Measurements from ENCODE around the gene PDK3. TPM values are rescaled to one million over a fixed set of nuclear protein-coding genes. Genes with fewer than 3 reads are reported as not detected.

PDK3 gene
- total RNA-seq, 6 donors from 2014 or later: 9.2 to 29.5 (median 15.0) TPM

DNA sequence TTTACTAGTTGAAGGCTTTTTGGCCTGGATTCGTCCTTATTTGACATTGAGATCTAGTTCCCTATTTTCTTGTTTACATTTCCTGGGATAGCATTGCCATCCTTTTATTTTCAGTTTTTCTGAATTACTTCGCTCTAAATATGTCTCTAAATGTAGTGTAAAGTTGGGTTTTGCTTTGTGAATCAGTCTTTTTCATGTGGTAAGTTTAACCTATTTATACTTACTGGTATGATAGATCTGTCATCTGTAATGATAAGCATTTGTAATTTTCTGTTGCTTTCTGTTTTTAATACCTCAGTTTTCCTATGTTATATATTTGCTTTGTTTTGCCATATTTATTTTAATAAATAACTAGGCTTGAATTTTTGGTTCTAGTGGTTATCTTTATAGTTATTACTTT, 6.7 kb downstream of the PDK3 start:
- ATAC-seq (ENCODE audit: low FRiP score in 2 of 2): no peak
- 39 to 48% methylated on average over 2 of the region's 2 CpGs for WGBS, 2 donors

DNA sequence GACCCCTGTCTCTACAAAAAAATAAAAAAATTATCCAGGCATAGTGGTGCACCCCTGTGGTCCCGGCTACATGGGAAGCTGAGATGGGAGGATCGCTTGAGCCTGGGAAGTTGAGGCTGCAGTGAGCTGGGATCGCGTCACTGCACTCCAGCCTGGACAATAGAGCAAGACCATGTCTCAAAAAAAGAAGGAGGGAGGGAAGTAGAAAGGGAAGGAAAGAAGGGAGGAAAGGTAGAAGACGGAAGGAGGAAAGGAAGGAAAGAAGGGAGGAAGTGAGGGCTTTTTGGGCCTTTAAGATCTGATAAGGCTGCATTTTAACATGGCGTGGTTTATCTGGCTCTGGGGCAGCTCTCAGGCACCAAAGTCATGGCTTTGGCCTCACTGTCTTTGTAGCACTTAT, 10.4 kb downstream of the PDK3 start:
- DNase-seq (no peak), ATAC-seq (ENCODE audit: low FRiP score in 2 of 2) (no peak)
- peaks cover 0 to 14% (median 9%) of the 10 kb centered on the region in 4 donors for H3K4me1 ChIP-seq
- TF ChIP-seq POLR2AphosphoS5 (IDR thresholded peaks at IDR 0.05): no peak
- TF ChIP-seq, protein P1, sequence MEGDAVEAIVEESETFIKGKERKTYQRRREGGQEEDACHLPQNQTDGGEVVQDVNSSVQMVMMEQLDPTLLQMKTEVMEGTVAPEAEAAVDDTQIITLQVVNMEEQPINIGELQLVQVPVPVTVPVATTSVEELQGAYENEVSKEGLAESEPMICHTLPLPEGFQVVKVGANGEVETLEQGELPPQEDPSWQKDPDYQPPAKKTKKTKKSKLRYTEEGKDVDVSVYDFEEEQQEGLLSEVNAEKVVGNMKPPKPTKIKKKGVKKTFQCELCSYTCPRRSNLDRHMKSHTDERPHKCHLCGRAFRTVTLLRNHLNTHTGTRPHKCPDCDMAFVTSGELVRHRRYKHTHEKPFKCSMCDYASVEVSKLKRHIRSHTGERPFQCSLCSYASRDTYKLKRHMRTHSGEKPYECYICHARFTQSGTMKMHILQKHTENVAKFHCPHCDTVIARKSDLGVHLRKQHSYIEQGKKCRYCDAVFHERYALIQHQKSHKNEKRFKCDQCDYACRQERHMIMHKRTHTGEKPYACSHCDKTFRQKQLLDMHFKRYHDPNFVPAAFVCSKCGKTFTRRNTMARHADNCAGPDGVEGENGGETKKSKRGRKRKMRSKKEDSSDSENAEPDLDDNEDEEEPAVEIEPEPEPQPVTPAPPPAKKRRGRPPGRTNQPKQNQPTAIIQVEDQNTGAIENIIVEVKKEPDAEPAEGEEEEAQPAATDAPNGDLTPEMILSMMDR (IDR thresholded peaks at IDR 0.05): no peak
- no peak for TF ChIP-seq POLR2A (IDR thresholded peaks at IDR 0.05)
- TF ChIP-seq EP300 (IDR thresholded peaks at IDR 0.05): no peak
- H3K9me3 ChIP-seq: no peaks in the 10 kb centered on the region
- no peak overlapping the region for H3K4me3 ChIP-seq
- H3K36me3 ChIP-seq: no peaks in the 10 kb centered on the region
- 78 to 85% methylated on average over 6 of the region's 6 CpGs for whole genome bisulfite sequencing, 2 donors
- no peak overlapping the region for H3K27ac ChIP-seq
- H3K27me3 ChIP-seq: no peaks in the 10 kb centered on the region

More for the DNA sequence above, 6.7 kb downstream of the PDK3 start:
- Histone ChIP-seq H3K4me3 (no peak overlapping the region), H3K4me1 (peaks cover 0 to 11% (median 0%) of the 10 kb centered on the region in 4 donors), H3K27me3 (no peaks in the 10 kb centered on the region), H3K9me3 (no peaks in the 10 kb centered on the region), H3K27ac (no peak overlapping the region), H3K36me3 (no peaks in the 10 kb centered on the region)
- no peak for DNase-seq
- TF ChIP-seq POLR2AphosphoS5 (IDR thresholded peaks at IDR 0.05) (no peak), EP300 (IDR thresholded peaks at IDR 0.05) (no peak), POLR2A (IDR thresholded peaks at IDR 0.05) (no peak)
- TF ChIP-seq, protein P1 (IDR thresholded peaks at IDR 0.05): no peak

DNA sequence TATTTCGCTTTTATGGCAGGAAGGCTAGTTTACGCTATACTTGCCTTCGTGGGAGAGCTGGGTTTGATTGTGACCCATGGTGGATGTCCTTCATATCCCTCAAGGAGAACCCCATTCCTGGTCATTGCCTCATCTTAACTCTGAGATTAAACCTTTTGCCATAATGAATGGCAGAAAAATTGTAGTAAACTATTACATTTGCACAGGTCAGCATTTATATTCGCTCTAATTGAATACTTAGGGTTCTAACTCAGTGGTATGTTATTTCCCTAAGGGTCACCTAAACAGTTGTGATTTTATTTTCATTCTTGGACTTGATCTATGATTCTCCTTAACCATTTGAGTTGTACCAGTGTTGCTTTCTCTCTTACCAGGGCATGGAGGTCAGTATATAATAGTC, 13.4 kb downstream of the PDK3 start:
- DNase-seq (no peak), ATAC-seq (ENCODE audit: low FRiP score in 2 of 2) (no peak)
- Histone ChIP-seq H3K27ac (peak overlapping the region; percentile 71 to 83 (median 81)), H3K4me3 (no peak overlapping the region), H3K4me1 (peaks cover 0 to 16% (median 11%) of the 10 kb centered on the region in 4 donors), H3K27me3 (no peaks in the 10 kb centered on the region), H3K9me3 (no peaks in the 10 kb centered on the region), H3K36me3 (no peaks in the 10 kb centered on the region)
- WGBS, 2 donors: 90 to 91% methylated on average over 4 of the region's 4 CpGs
- no peak for TF ChIP-seq POLR2AphosphoS5 (IDR thresholded peaks at IDR 0.05)
- TF ChIP-seq POLR2A (IDR thresholded peaks at IDR 0.05): no peak
- TF ChIP-seq, protein P1 (IDR thresholded peaks at IDR 0.05): no peak
- TF ChIP-seq EP300 (IDR thresholded peaks at IDR 0.05): no peak

DNA sequence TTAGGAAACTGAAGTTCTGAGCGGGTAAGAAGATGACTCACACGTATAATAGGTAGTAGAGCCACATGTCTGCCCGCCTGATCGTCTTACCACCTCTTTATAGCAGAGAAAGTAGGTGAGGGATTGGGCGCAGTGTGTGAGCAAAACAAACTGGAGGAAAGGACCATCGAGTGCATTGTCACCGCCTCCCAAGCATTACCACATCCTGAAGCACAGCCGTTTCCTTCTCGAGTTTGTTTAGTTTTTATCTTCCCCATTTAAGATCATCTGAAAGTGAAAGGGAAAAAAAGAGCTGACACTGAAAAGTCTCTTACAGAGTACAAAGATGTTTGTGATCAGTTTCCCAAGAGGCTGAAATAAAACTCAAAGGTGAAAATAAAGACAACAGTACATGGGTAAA, 14.8 kb downstream of the PDK3 start:
- Histone ChIP-seq H3K4me3 (peak overlapping the region in 3 of 4 donors; percentile 0 to 28 (median 27)), H3K4me1 (peaks cover 0 to 16% (median 11%) of the 10 kb centered on the region in 4 donors), H3K9me3 (no peaks in the 10 kb centered on the region), H3K36me3 (no peaks in the 10 kb centered on the region), H3K27me3 (no peaks in the 10 kb centered on the region), H3K27ac (peak overlapping the region; percentile 71 to 83 (median 81))
- peak in 1 of 2 donors; percentile 80 for DNase-seq
- TF ChIP-seq POLR2AphosphoS5 (IDR thresholded peaks at IDR 0.05): peak in 1 of 2 donors; percentile 77
- TF ChIP-seq, protein P1 (IDR thresholded peaks at IDR 0.05): no peak
- peak in 2 of 4 donors; percentile 12 to 46 for TF ChIP-seq POLR2A (IDR thresholded peaks at IDR 0.05)
- peak in 1 of 4 donors; percentile 45 for TF ChIP-seq EP300 (IDR thresholded peaks at IDR 0.05)
- WGBS, 2 donors: 21 to 29% methylated on average over 9 of the region's 9 CpGs
- peak; percentile 86 to 88 for ATAC-seq (ENCODE audit: low FRiP score in 2 of 2)

DNA sequence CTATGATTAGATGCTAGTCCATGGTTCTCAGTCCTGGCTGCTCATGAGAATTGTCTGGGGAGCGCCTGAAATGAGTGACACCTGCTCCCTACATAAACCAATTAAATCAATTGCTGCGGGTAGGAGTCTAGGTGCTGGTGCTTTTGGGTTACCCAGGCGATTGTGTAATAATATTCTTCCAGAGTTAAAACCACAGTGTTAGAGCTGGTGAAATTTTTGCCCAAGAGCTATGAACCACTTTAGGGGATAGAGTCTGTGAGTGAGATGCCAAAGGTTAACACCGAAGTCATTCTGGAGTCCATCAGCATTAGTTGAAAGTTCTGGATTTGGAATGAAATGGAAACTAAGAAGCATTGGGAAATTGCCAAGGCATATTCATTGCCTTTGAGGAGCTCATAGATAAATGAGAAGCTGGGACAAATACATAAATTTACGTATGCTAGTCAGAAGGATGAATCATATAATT, 15.3 kb downstream of the PDK3 start:
- DNase-seq (no peak), ATAC-seq (ENCODE audit: low FRiP score in 2 of 2) (peak in 1 of 2 donors; percentile 8)
- H3K4me3 ChIP-seq: peak overlapping the region in 3 of 4 donors; percentile 0 to 28 (median 27)
- no peaks in the 10 kb centered on the region for H3K9me3 ChIP-seq
- no peaks in the 10 kb centered on the region for H3K27me3 ChIP-seq
- WGBS, 2 donors: 32 to 54% methylated on average over 5 of the region's 5 CpGs
- H3K36me3 ChIP-seq: no peaks in the 10 kb centered on the region
- TF ChIP-seq POLR2AphosphoS5 (IDR thresholded peaks at IDR 0.05) (no peak), EP300 (IDR thresholded peaks at IDR 0.05) (no peak), POLR2A (IDR thresholded peaks at IDR 0.05) (no peak)
- TF ChIP-seq, protein P1 (IDR thresholded peaks at IDR 0.05): no peak
- peak overlapping the region; percentile 71 to 83 (median 81) for H3K27ac ChIP-seq
- H3K4me1 ChIP-seq: peaks cover 0 to 16% (median 11%) of the 10 kb centered on the region in 4 donors
